Body of pancreas (tissue), 4 donors: ENCODE measurements around the gene CNR1.

Experiments
- CTCF ChIP-seq, 7 experiments: fragments of 450-650 bp in 4 of 7; fragments of 200-600 bp in 3 of 7; sonication (generic) in 3 of 7; IDR thresholded peaks; one replicate each; pipeline ENCODE4 v1.5.1; 2016 to 2019; ENCODE audit warnings: antibody characterized with exemption in 7 of 7
- POLR2A ChIP-seq, 3 donors: fragments of 450-650 bp; IDR thresholded peaks; one replicate each; pipeline ENCODE4 v1.6.1; 2016; ENCODE audit warnings: antibody characterized with exemption in 3 of 3, mild to moderate bottlenecking in 2 of 3

DNA sequence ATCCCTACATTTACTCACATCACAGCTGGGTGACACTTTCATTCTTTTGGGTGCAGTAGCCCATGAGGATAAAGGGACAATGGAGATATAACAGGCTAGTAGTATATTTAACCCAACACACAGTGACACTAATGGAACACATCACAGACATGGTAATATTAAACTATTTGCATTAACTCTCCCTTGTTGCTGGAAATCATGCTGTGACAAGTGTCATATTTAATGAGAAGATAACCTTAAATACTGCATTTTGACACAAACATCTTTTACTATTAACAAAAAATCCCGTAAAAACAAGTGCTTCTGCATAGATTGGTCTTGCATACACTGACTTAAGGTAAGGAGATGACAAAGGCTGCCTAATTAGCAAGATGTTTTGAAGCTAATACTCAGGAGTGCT, 45.5 kb downstream of the CNR1 start:
- no peak for TF ChIP-seq CTCF (IDR thresholded peaks at IDR 0.05)
- TF ChIP-seq POLR2A (IDR thresholded peaks at IDR 0.05), result no peak
